NB4 (cell line): Measurements from ENCODE around the gene PARD3.
"Not testable (repeated sequence)": the region's sequence is repeated elsewhere in the genome, so short reads cannot be mapped to it uniquely, and the experiment has no call there.

Experiments
- MYC ChIP-seq: IDR thresholded peaks from 2 replicates; pipeline ENCODE4 v1.6.1; 2011; ENCODE audit warnings: low read depth, low read length
- POLR2A ChIP-seq: IDR thresholded peaks from 2 replicates; pipeline ENCODE4 v1.6.1; 2011; ENCODE audit warnings: mild to moderate bottlenecking; ENCODE audit not compliant: insufficient read length; ENCODE audit errors: extremely low read depth
- TF ChIP-seq, protein P1 (sequence below): IDR thresholded peaks from one replicate; pipeline ENCODE4 v1.5.1; 2012; ENCODE audit warnings: low read depth, low read length
- TF ChIP-seq, protein P2 (sequence below): IDR thresholded peaks from 2 replicates; pipeline ENCODE4 v1.6.1; 2011; ENCODE audit warnings: low read depth, low read length

DNA sequence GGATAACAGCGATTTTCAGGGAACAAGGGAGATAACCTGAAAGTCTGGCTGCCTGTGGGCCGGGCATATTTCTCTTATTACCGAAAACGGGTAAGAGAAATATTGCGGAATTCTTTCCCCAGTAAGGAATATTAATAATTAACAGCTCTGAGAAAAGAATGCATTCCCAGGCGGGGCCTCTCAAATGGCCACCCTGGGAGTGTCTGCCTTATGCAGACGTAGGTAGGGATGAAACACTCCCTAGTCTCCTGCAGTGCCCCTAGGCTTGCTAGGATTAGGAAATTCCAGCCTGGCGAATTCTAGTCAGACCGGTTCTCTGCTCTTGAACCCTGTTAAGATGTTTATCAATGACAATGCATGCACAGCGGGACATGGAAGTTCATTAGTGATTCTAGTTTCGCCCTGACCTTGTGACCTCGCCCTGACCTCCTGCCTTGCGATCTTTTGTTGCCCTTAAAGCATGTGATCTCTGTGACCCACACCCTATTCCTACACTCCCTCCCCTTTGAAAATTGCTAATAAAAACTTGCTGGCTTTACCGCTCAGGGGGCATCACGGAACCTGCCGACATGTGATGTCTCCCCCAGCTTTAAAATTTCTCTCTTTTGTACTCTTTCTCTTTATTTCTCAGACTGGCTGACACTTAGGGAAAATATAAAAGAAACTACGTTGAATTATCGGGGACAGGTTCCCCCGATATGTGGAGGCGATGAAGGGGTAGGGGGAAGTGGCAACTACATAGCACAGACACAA lies 387.8 kb downstream of the PARD3 start:
- TF ChIP-seq, protein P1, sequence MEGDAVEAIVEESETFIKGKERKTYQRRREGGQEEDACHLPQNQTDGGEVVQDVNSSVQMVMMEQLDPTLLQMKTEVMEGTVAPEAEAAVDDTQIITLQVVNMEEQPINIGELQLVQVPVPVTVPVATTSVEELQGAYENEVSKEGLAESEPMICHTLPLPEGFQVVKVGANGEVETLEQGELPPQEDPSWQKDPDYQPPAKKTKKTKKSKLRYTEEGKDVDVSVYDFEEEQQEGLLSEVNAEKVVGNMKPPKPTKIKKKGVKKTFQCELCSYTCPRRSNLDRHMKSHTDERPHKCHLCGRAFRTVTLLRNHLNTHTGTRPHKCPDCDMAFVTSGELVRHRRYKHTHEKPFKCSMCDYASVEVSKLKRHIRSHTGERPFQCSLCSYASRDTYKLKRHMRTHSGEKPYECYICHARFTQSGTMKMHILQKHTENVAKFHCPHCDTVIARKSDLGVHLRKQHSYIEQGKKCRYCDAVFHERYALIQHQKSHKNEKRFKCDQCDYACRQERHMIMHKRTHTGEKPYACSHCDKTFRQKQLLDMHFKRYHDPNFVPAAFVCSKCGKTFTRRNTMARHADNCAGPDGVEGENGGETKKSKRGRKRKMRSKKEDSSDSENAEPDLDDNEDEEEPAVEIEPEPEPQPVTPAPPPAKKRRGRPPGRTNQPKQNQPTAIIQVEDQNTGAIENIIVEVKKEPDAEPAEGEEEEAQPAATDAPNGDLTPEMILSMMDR = not testable (repeated sequence)
- TF ChIP-seq POLR2A, MYC: not testable (repeated sequence)
- TF ChIP-seq, protein P2, sequence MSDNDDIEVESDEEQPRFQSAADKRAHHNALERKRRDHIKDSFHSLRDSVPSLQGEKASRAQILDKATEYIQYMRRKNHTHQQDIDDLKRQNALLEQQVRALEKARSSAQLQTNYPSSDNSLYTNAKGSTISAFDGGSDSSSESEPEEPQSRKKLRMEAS = not testable (repeated sequence)
